BJ (cell line): ENCODE results near the gene NTNG1. TPM values are rescaled to one million over a fixed set of nuclear protein-coding genes. Genes with fewer than 3 reads are reported as not detected.

Experiments used
- CTCF ChIA-PET: fragments of 350-600 bp; formaldehyde crosslinking; extraction: SDS; loops from one replicate; lab custom pipeline; 2021; ENCODE audit warnings: antibody characterized with exemption, inconsistent platforms; lab: Yijun Ruan, JAX
- POLR2A ChIA-PET: fragments of 300-600 bp; sonication (Branson Sonifier 250); formaldehyde crosslinking; extraction: SDS; loops from one replicate; lab custom pipeline; 2021; ENCODE audit warnings: antibody characterized with exemption; lab: Charles Lee
- DNase-seq: peaks from one replicate; pipeline ENCODE4 v3.0.0-alpha.2; 2011; ENCODE audit warnings: low read depth
- H3K27me3 ChIP-seq: 2 replicates; pipeline ENCODE4 v1.6.0; 2011; ENCODE audit warnings: low read length; ENCODE audit not compliant: control insufficient read depth, insufficient read depth
- H3K36me3 ChIP-seq: 2 replicates; pipeline ENCODE4 v1.5.1; 2011; ENCODE audit warnings: low read length; ENCODE audit not compliant: control insufficient read depth, insufficient read depth
- H3K4me3 ChIP-seq: 2 replicates; pipeline ENCODE4 v1.5.1; 2011; ENCODE audit warnings: low read depth, mild to moderate bottlenecking, control low read depth, low read length
- polyA plus RNA-seq: library from polyadenylated mRNA; depleted of rRNA; stranded (reverse); fragments of >200 nt; gene quantifications from 2 replicates; pipeline ENCODE4 v1.2.3, GENCODE V29; 2011
- TF ChIP-seq, protein P1 (sequence below): IDR thresholded peaks from 2 replicates; pipeline ENCODE4 v1.5.1; 2011; ENCODE audit warnings: low read depth, mild to moderate bottlenecking, control low read depth, inconsistent platforms, low read length, moderate library complexity; ENCODE audit not compliant: insufficient read depth

Gene NTNG1
- polyA plus RNA-seq, 1 experiment: 3.3 TPM

DNA sequence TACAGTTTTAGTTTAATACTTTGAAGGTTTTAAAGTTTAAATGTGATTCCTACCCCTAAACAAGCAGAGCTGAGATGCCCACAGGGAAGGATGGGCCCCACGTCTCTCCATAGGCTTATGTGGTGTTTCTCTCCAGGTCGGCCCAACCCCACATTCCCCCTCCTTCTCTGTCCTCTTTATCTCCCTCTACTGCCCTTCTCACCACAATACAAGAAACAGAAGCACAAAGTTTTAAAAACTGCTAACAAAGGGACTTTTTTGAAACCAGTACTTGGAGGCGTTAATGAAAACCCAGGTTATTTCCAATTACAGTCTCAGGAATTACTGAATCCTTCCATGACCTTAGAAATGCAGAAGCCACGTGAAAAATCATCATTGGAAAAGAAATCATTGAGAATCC lies 324.0 kb downstream of the NTNG1 start:
- TF ChIP-seq, protein P1, sequence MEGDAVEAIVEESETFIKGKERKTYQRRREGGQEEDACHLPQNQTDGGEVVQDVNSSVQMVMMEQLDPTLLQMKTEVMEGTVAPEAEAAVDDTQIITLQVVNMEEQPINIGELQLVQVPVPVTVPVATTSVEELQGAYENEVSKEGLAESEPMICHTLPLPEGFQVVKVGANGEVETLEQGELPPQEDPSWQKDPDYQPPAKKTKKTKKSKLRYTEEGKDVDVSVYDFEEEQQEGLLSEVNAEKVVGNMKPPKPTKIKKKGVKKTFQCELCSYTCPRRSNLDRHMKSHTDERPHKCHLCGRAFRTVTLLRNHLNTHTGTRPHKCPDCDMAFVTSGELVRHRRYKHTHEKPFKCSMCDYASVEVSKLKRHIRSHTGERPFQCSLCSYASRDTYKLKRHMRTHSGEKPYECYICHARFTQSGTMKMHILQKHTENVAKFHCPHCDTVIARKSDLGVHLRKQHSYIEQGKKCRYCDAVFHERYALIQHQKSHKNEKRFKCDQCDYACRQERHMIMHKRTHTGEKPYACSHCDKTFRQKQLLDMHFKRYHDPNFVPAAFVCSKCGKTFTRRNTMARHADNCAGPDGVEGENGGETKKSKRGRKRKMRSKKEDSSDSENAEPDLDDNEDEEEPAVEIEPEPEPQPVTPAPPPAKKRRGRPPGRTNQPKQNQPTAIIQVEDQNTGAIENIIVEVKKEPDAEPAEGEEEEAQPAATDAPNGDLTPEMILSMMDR: no peak
- ChIA-PET CTCF (interaction anchor here (0.8 to 1.7 kb wide), 2 partner anchors 34 to 66 kb away, joined by 3 read pairs; no protein-coding TSS in a partner anchor), POLR2A (no interaction called here)
- H3K36me3 ChIP-seq: no peaks in the 10 kb centered on the region
- H3K27me3 ChIP-seq: no peaks in the 10 kb centered on the region
- H3K4me3 ChIP-seq: no peak overlapping the region
- DNase-seq: no peak

GRCh38 chr1:107467286-107467685 lies 326.4 kb downstream of the NTNG1 start:
- Histone ChIP-seq H3K36me3 (no peaks in the 10 kb centered on the region), H3K4me3 (no peak overlapping the region), H3K27me3 (no peaks in the 10 kb centered on the region)
- DNase-seq: no peak
- ChIA-PET POLR2A (no interaction called here), CTCF (interaction anchor here (1.0 to 1.3 kb wide), 2 partner anchors 9 to 12 kb away, joined by 4 read pairs; no protein-coding TSS in a partner anchor)
- TF ChIP-seq, protein P1: no peak

DNA sequence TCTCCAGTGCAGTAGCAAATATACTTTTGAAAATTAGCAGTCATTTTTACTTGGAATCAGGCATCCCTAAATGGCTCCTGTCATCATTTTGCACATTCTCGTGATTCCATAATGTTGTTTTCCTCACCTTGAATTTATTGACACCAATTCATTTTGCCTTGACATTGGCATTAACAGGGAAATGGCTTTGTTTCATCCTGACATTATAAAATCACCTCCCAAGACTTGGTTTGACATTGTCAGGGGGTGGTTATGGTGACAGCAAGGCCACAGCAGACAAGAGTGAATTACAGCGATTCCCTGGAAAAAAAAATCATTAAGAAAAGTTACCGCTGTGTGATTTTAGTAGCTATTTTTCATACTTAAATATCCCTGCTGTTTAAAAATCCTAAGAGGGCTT lies 327.0 kb downstream of the NTNG1 start:
- POLR2A ChIA-PET: no interaction called here
- CTCF ChIA-PET: interaction anchor here (0.9 kb wide), 1 partner anchor 8 kb away, joined by 3 read pairs; no protein-coding TSS in a partner anchor
- DNase-seq: no peak
- H3K27me3 ChIP-seq: no peaks in the 10 kb centered on the region
- TF ChIP-seq, protein P1: no peak
- H3K36me3 ChIP-seq: no peaks in the 10 kb centered on the region
- H3K4me3 ChIP-seq: no peak overlapping the region

GRCh38 chr1:107473065-107473464 lies 332.2 kb downstream of the NTNG1 start:
- Histone ChIP-seq H3K36me3 (no peaks in the 10 kb centered on the region), H3K27me3 (no peaks in the 10 kb centered on the region), H3K4me3 (no peak overlapping the region)
- TF ChIP-seq, protein P1: no peak
- ChIA-PET CTCF (interaction anchor here (1.0 kb wide), 1 partner anchor 17 kb away, joined by 3 read pairs; no protein-coding TSS in a partner anchor), POLR2A (no interaction called here)
- no peak for DNase-seq

- peaks cover 3% of the 10 kb centered on the region; the same call in 1 of the 2 replicates for H3K27me3 ChIP-seq
- POLR2A ChIA-PET: no interaction called here
- CTCF ChIA-PET: interaction anchor here (1.1 kb wide), 1 partner anchor 54 kb away, joined by 4 read pairs; no protein-coding TSS in a partner anchor
- H3K36me3 ChIP-seq: no peaks in the 10 kb centered on the region
- TF ChIP-seq, protein P1: no peak
- DNase-seq: no peak
- H3K4me3 ChIP-seq: no peak overlapping the region
Observed at GRCh38 chr1:107474877-107475612, 334.2 kb downstream of the NTNG1 start.
